Endodermal cell (in vitro differentiated cells): ENCODE data around the gene TGFB1. TPM values are rescaled to one million over a fixed set of nuclear protein-coding genes. Genes with fewer than 3 reads are reported as not detected.
"Not testable (repeated sequence)": the region's sequence is repeated elsewhere in the genome, so short reads cannot be mapped to it uniquely, and the experiment has no call there.

ENCODE experiments used
- DNase-seq: peaks from one replicate; pipeline ENCODE4 v3.0.0-alpha.2; 2017
- H3K27ac ChIP-seq: 2 replicates; pipeline ENCODE4 v1.5.1; 2013; ENCODE audit warnings: mild to moderate bottlenecking, low read depth, low read length, moderate library complexity
- H3K27me3 ChIP-seq: 2 replicates; pipeline ENCODE4 v1.6.1; 2013; ENCODE audit warnings: mild to moderate bottlenecking, low read length, moderate library complexity; ENCODE audit not compliant: insufficient read depth, control insufficient read depth, poor library complexity, severe bottlenecking
- H3K36me3 ChIP-seq: 2 replicates; pipeline ENCODE4 v1.7.0; 2013; ENCODE audit warnings: mild to moderate bottlenecking, low read length, moderate library complexity; ENCODE audit not compliant: control insufficient read depth, insufficient read depth
- H3K4me1 ChIP-seq: one replicate; pipeline ENCODE4 v1.7.0; 2013; ENCODE audit warnings: low read length; ENCODE audit not compliant: control insufficient read depth, insufficient read depth
- H3K4me3 ChIP-seq: 2 replicates; pipeline ENCODE4 v1.5.1; 2013; ENCODE audit warnings: mild to moderate bottlenecking, low read length, moderate library complexity
- H3K9ac ChIP-seq: 2 replicates; pipeline ENCODE4 v1.6.1; 2013; ENCODE audit warnings: mild to moderate bottlenecking, low read length, moderate library complexity; ENCODE audit not compliant: poor library complexity, severe bottlenecking; ENCODE audit errors: extremely low read depth
- H3K9me3 ChIP-seq: 2 replicates; pipeline ENCODE4 v1.6.1; 2013; ENCODE audit warnings: mild to moderate bottlenecking, low read length, moderate library complexity; ENCODE audit not compliant: control insufficient read depth
- H3K27ac Mint-ChIP-seq: 2 replicates; pipeline ENCODE4 v1.8.0; 2020; ENCODE audit warnings: mixed read lengths
- H3K27me3 Mint-ChIP-seq: 2 replicates; pipeline ENCODE4 v1.8.0; 2021; ENCODE audit warnings: mild to moderate bottlenecking, mixed read lengths; ENCODE audit not compliant: insufficient read depth
- H3K36me3 Mint-ChIP-seq: 2 replicates; pipeline ENCODE4 v1.8.0; 2020; ENCODE audit warnings: low read depth, mixed read lengths
- H3K4me1 Mint-ChIP-seq: 2 replicates; pipeline ENCODE4 v1.8.0; 2020; ENCODE audit warnings: mixed read lengths
- H3K4me3 Mint-ChIP-seq: 2 replicates; pipeline ENCODE4 v1.8.0; 2020; ENCODE audit warnings: mild to moderate bottlenecking, moderate library complexity, mixed read lengths
- H3K9me3 Mint-ChIP-seq: 2 replicates; pipeline ENCODE4 v1.8.0; 2020; ENCODE audit warnings: mild to moderate bottlenecking, mixed read lengths
- CTCF ChIP-seq: fragments of 200-600 bp; sonication (generic); conservative IDR thresholded peaks from 2 replicates; pipeline ENCODE4 v1.5.0; 2021; ENCODE audit warnings: antibody characterized with exemption, mild to moderate bottlenecking
- WGBS, 2 experiments: methylation state at CpG; one replicate each; pipeline versions ENCODE4 v1.1.5 to v1.1.7; 2013; ENCODE audit warnings: missing lambda C conversion rate in 2 of 2, mixed read lengths in 1 of 2; ENCODE audit not compliant: insufficient coverage in 1 of 2, insufficient read length in 1 of 2; 5-methylcytosine and 5-hydroxymethylcytosine counted together
- total RNA-seq, 2 donors: library from RNA; stranded (reverse); fragmentation: NEBNext Ultra II Directional in 1 of 2; extraction: Animal tissue kit (Norgen Biotek cat#: 25700) in 1 of 2; gene quantifications; 2 replicates in 1 of 2; 3 replicates in 1 of 2; pipeline ENCODE4 v1.2.1, GENCODE V29; 2021

Gene TGFB1
- total RNA-seq, 2 donors from 2014 or later, result 56.3 to 60.1 TPM

- H3K36me3 ChIP-seq, result no peaks in the 10 kb centered on the region
- 80% methylated on average over 2 of the region's 2 CpGs; no CpG with 5 or more reads in 1 of the 2 experiments for WGBS, 2 experiments
- TF ChIP-seq CTCF, result no peak
These were observed 18.8 kb upstream of the TGFB1 start for GRCh38 chr19:41372501-41372900.

GRCh38 chr19:41371541-41371940 is 17.8 kb upstream of the TGFB1 start:
- Histone ChIP-seq H3K4me1 (no peaks in the 10 kb centered on the region), H3K9ac (no peak overlapping the region), H3K36me3 (no peaks in the 10 kb centered on the region), H3K27ac (no peak overlapping the region), H3K27me3 (no peaks in the 10 kb centered on the region), H3K9me3 (no peaks in the 10 kb centered on the region), H3K4me3 (no peak overlapping the region)
- TF ChIP-seq CTCF, result no peak
- WGBS, 2 experiments, result 91 to 98% methylated on average over 6 to 8 of the region's 8 CpGs
- no peak for DNase-seq
- H3K36me3 Mint-ChIP-seq, result peaks cover 12% of the 10 kb centered on the region
- no peak overlapping the region for H3K27ac Mint-ChIP-seq
- peaks cover 4% of the 10 kb centered on the region for H3K4me1 Mint-ChIP-seq
- no peaks in the 10 kb centered on the region for H3K27me3 Mint-ChIP-seq
- H3K9me3 Mint-ChIP-seq, result no peaks in the 10 kb centered on the region
- no peak overlapping the region for H3K4me3 Mint-ChIP-seq

More at GRCh38 chr19:41372501-41372900, 18.8 kb upstream of the TGFB1 start:
- Histone ChIP-seq H3K27ac (no peak overlapping the region), H3K4me3 (no peak overlapping the region), H3K27me3 (no peaks in the 10 kb centered on the region), H3K9ac (no peak overlapping the region), H3K9me3 (no peaks in the 10 kb centered on the region), H3K4me1 (no peaks in the 10 kb centered on the region)
- peaks cover 5% of the 10 kb centered on the region for H3K27me3 Mint-ChIP-seq
- no peaks in the 10 kb centered on the region for H3K9me3 Mint-ChIP-seq
- DNase-seq, result no peak
- H3K36me3 Mint-ChIP-seq, result peaks cover 10% of the 10 kb centered on the region
- no peak overlapping the region for H3K4me3 Mint-ChIP-seq
- H3K27ac Mint-ChIP-seq, result no peak overlapping the region
- peaks cover 10% of the 10 kb centered on the region for H3K4me1 Mint-ChIP-seq

GRCh38 chr19:41371119-41371518 is 17.4 kb upstream of the TGFB1 start:
- H3K4me1 ChIP-seq, H3K4me3 ChIP-seq, H3K4me1 Mint-ChIP-seq, H3K27me3 ChIP-seq, H3K9me3 ChIP-seq, H3K27ac Mint-ChIP-seq, H3K36me3 ChIP-seq, H3K9ac ChIP-seq, H3K9me3 Mint-ChIP-seq, DNase-seq, H3K27me3 Mint-ChIP-seq, H3K27ac ChIP-seq, H3K4me3 Mint-ChIP-seq: not testable (repeated sequence)
- 97 to 100% methylated on average over 4 to 5 of the region's 5 CpGs for WGBS, 2 experiments
- H3K36me3 Mint-ChIP-seq, result peaks cover 14% of the 10 kb centered on the region

- WGBS, 2 experiments, result 91 to 100% methylated on average over 1 to 2 of the region's 2 CpGs
- TF ChIP-seq CTCF, result no peak
- no peak overlapping the region for H3K27ac ChIP-seq
- H3K9ac ChIP-seq, result no peak overlapping the region
- H3K4me1 ChIP-seq, result no peaks in the 10 kb centered on the region
- Mint-ChIP-seq H3K36me3 (peaks cover 15% of the 10 kb centered on the region), H3K4me1 (no peaks in the 10 kb centered on the region), H3K4me3 (no peak overlapping the region), H3K27me3 (no peaks in the 10 kb centered on the region), H3K9me3 (no peaks in the 10 kb centered on the region), H3K27ac (no peak overlapping the region)
- no peaks in the 10 kb centered on the region for H3K9me3 ChIP-seq
- no peak for DNase-seq
- H3K36me3 ChIP-seq, result no peaks in the 10 kb centered on the region
- no peaks in the 10 kb centered on the region for H3K27me3 ChIP-seq
- H3K4me3 ChIP-seq, result no peak overlapping the region
These were observed 16.0 kb upstream of the TGFB1 start for GRCh38 chr19:41369769-41370168.
